DOHH2 (cell line): ENCODE measurements around the gene EHD2.

Experiments used
- H3F3A ChIP-seq: fragments of 200-600 bp; sonication (generic), shearing (Covaris generic); 2 replicates; pipeline ENCODE4 v1.6.0; 2016; ENCODE audit warnings: antibody characterized with exemption, mild to moderate bottlenecking; ENCODE audit not compliant: control insufficient read depth, insufficient read depth
- H3K27ac ChIP-seq: fragments of 200-600 bp; sonication (generic); 2 replicates; pipeline ENCODE4 v1.5.1; 2014; ENCODE audit warnings: low read depth, mild to moderate bottlenecking, low read length, moderate library complexity
- H3K27me3 ChIP-seq: fragments of 200-600 bp; sonication (generic); 2 replicates; pipeline ENCODE4 v1.6.1; 2014; ENCODE audit warnings: mild to moderate bottlenecking, low read length, mixed read lengths; ENCODE audit not compliant: control insufficient read depth
- H3K36me3 ChIP-seq: fragments of 200-600 bp; sonication (generic); 2 replicates; pipeline ENCODE4 v1.6.1; 2014; ENCODE audit warnings: mild to moderate bottlenecking, low read length, moderate library complexity, mixed read lengths; ENCODE audit not compliant: control insufficient read depth
- H3K4me1 ChIP-seq: fragments of 200-600 bp; sonication (generic); 2 replicates; pipeline ENCODE4 v1.6.1; 2014; ENCODE audit warnings: mild to moderate bottlenecking, low read length, mixed read lengths; ENCODE audit not compliant: control insufficient read depth
- H3K4me2 ChIP-seq: fragments of 200-600 bp; sonication (generic); 2 replicates; pipeline ENCODE4 v1.6.0; 2014; ENCODE audit warnings: mild to moderate bottlenecking, low read length, moderate library complexity
- H3K4me3 ChIP-seq: fragments of 200-600 bp; sonication (generic); 2 replicates; pipeline ENCODE4 v1.5.1; 2014; ENCODE audit warnings: mild to moderate bottlenecking, low read length, mixed read lengths
- H3K79me2 ChIP-seq: fragments of 200-600 bp; sonication (generic); 2 replicates; pipeline ENCODE4 v1.6.1; 2014; ENCODE audit warnings: mild to moderate bottlenecking, low read length, mixed read lengths; ENCODE audit not compliant: control insufficient read depth
- H3K9me2 ChIP-seq: fragments of 200-600 bp; sonication (generic); replicated peaks from 2 replicates; pipeline ENCODE4 v1.6.1; 2014; ENCODE audit warnings: mild to moderate bottlenecking, low read length, mixed read lengths; ENCODE audit not compliant: control insufficient read depth
- H3K9me3 ChIP-seq: fragments of 200-600 bp; sonication (generic); 2 replicates; pipeline ENCODE4 v1.6.1; 2014; ENCODE audit warnings: antibody characterized with exemption, low read length, mixed read lengths; ENCODE audit not compliant: control insufficient read depth, insufficient read depth
- H4K20me1 ChIP-seq: fragments of 200-600 bp; sonication (generic); 2 replicates; pipeline ENCODE4 v1.6.0; 2014; ENCODE audit warnings: low read depth, mild to moderate bottlenecking, antibody characterized with exemption, low read length, moderate library complexity; ENCODE audit not compliant: control insufficient read depth, insufficient read depth
- EZH2phosphoT487 ChIP-seq: fragments of 200-600 bp; sonication (generic); IDR thresholded peaks from 2 replicates; pipeline ENCODE4 v1.6.1; 2017; ENCODE audit warnings: borderline replicate concordance, mild to moderate bottlenecking, antibody characterized with exemption, low read length, moderate library complexity, mixed read lengths
- TF ChIP-seq, protein P1 (sequence below): fragments of 200-600 bp; sonication (generic); IDR thresholded peaks from one replicate; pipeline ENCODE4 v1.5.1; 2014; ENCODE audit warnings: antibody characterized with exemption, mild to moderate bottlenecking, low read depth, low read length; ENCODE audit not compliant: poor library complexity, severe bottlenecking

EHD2 gene

DNA sequence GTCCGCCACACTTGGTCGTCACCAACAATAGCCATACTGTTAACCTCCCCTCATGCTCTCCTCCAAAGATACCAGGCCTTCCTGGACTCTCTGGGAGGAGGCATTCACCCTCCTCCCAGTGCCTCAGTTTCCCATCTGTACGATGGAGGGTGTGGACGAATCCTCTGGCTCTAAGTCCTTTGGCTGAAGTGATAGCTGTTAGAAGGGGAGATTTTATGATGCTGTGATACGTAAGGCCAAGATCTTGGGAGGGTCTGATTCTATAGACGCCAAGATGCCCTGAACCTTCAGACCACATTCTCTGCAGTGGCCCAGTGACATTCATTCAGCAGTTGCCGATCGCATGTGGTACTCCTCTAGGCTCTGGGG lies 17.3 kb downstream of the EHD2 start:
- TF ChIP-seq, protein P1, sequence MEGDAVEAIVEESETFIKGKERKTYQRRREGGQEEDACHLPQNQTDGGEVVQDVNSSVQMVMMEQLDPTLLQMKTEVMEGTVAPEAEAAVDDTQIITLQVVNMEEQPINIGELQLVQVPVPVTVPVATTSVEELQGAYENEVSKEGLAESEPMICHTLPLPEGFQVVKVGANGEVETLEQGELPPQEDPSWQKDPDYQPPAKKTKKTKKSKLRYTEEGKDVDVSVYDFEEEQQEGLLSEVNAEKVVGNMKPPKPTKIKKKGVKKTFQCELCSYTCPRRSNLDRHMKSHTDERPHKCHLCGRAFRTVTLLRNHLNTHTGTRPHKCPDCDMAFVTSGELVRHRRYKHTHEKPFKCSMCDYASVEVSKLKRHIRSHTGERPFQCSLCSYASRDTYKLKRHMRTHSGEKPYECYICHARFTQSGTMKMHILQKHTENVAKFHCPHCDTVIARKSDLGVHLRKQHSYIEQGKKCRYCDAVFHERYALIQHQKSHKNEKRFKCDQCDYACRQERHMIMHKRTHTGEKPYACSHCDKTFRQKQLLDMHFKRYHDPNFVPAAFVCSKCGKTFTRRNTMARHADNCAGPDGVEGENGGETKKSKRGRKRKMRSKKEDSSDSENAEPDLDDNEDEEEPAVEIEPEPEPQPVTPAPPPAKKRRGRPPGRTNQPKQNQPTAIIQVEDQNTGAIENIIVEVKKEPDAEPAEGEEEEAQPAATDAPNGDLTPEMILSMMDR = no peak
- TF ChIP-seq EZH2phosphoT487 = no peak
- Histone ChIP-seq H3K27ac (no peak overlapping the region), H3K9me3 (no peaks in the 10 kb centered on the region), H4K20me1 (no peaks in the 10 kb centered on the region), H3K36me3 (no peaks in the 10 kb centered on the region), H3K27me3 (peaks cover 6% of the 10 kb centered on the region; the same call in 1 of the 2 replicates), H3K4me3 (no peak overlapping the region), H3K4me1 (peaks cover 8% of the 10 kb centered on the region; the same call in 1 of the 2 replicates), H3K79me2 (no peaks in the 10 kb centered on the region), H3K4me2 (no peak overlapping the region), H3K9me2 (no peaks in the 10 kb centered on the region), H3F3A (no peaks in the 10 kb centered on the region)

DNA sequence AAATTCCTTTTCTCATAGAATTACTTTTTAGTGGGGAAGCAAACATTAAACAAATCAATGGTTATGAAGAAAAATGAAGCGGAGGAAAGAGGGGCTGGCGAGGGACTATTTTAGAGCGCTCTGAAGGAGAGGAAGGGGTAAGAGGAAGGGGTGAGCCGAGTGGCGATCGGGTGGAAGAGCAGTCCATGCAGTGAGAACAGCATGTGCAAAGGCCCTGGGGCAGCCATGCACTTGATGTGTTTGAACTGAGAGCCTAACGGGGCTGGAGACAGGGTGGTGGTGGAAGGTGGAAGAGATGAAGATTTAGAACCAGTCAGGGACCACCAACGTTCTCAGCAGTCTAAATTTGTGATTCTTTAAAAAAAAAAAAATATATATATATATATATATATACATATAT lies 17.7 kb downstream of the EHD2 start:
- Histone ChIP-seq H3F3A (no peaks in the 10 kb centered on the region), H3K36me3 (no peaks in the 10 kb centered on the region), H3K4me2 (no peak overlapping the region), H3K27ac (no peak overlapping the region), H3K9me2 (no peaks in the 10 kb centered on the region), H3K4me1 (peaks cover 8% of the 10 kb centered on the region; the same call in 1 of the 2 replicates), H3K27me3 (peaks cover 6% of the 10 kb centered on the region; the same call in 1 of the 2 replicates), H4K20me1 (no peaks in the 10 kb centered on the region), H3K79me2 (no peaks in the 10 kb centered on the region), H3K4me3 (no peak overlapping the region), H3K9me3 (no peaks in the 10 kb centered on the region)
- TF ChIP-seq EZH2phosphoT487 = no peak
- TF ChIP-seq, protein P1 = no peak

DNA sequence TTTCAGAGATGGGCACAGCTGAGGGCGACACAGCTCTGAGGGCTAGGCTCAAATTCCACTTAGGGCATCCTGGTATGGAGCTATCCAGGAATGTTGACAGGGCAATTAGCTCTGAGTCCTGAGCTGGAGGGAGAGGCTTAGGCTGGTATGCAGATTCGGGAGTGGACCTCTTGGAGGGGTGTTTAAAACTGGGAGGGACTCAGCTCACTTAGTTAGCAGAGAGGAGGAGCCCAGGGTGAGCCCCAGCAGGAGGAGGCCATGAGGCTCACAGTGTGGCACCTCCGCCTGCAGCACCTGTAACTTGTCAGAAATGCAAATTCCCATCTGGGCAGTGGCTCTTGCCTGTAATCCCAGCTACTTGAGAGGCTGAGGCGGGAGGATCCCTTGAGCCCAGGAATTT lies 21.9 kb downstream of the EHD2 start:
- no peaks in the 10 kb centered on the region for H3K9me3 ChIP-seq
- H3K27me3 ChIP-seq = no peaks in the 10 kb centered on the region
- H3K9me2 ChIP-seq = no peaks in the 10 kb centered on the region
- no peak overlapping the region for H3K4me3 ChIP-seq
- H3K4me1 ChIP-seq = peaks cover 7% of the 10 kb centered on the region
- H3K36me3 ChIP-seq = no peaks in the 10 kb centered on the region
- no peak overlapping the region for H3K4me2 ChIP-seq
- H3F3A ChIP-seq = 0 out of 2 replicates have a peak, but pooled peaks cover 3% of the 10 kb centered on the region
- TF ChIP-seq, protein P1 = no peak
- no peak for TF ChIP-seq EZH2phosphoT487
- no peak overlapping the region for H3K27ac ChIP-seq
- H4K20me1 ChIP-seq = no peaks in the 10 kb centered on the region
- no peaks in the 10 kb centered on the region for H3K79me2 ChIP-seq
